BLaER1 (cell line): ENCODE data around the gene GON4L.
A peak's percentile ranks its signal among the peaks of the same experiment; 100 is the strongest.

ENCODE experiments used
- H3K27ac ChIP-seq: shearing (Covaris generic); formaldehyde crosslinking; 2 replicates; pipeline ENCODE4 v1.8.1; 2022
- H3K27me3 ChIP-seq: shearing (Covaris generic); formaldehyde crosslinking; 2 replicates; pipeline ENCODE4 v1.8.1; 2022
- H3K36me3 ChIP-seq: shearing (Covaris generic); formaldehyde crosslinking; 2 replicates; pipeline ENCODE4 v1.8.1; 2022
- H3K4me1 ChIP-seq: shearing (Covaris generic); formaldehyde crosslinking; 2 replicates; pipeline ENCODE4 v1.8.1; 2022
- H3K4me2 ChIP-seq: shearing (Covaris generic); formaldehyde crosslinking; 2 replicates; pipeline ENCODE4 v1.8.1; 2022
- H3K4me3 ChIP-seq: shearing (Covaris generic); formaldehyde crosslinking; 2 replicates; pipeline ENCODE4 v1.8.1; 2022
- H3K9ac ChIP-seq: shearing (Covaris generic); formaldehyde crosslinking; 2 replicates; pipeline ENCODE4 v1.8.1; 2022
- H3K9me3 ChIP-seq: shearing (Covaris generic); formaldehyde crosslinking; 2 replicates; pipeline ENCODE4 v1.8.1; 2022
- H4K20me1 ChIP-seq: shearing (Covaris generic); formaldehyde crosslinking; 2 replicates; pipeline ENCODE4 v1.8.1; 2022
- Cebpa-rat ChIP-seq: shearing (Covaris generic); IDR thresholded peaks from 2 replicates; pipeline ENCODE4 v1.8.1; 2022

The GON4L gene

GRCh38 chr1:155880251-155880650, 23.2 kb upstream of the GON4L start:
- H3K4me2 ChIP-seq, result no peak overlapping the region
- H3K4me3 ChIP-seq, result no peak overlapping the region
- no peak overlapping the region for H3K27ac ChIP-seq
- no peaks in the 10 kb centered on the region for H3K9me3 ChIP-seq
- peaks cover 95% of the 10 kb centered on the region for H4K20me1 ChIP-seq
- H3K4me1 ChIP-seq, result no peaks in the 10 kb centered on the region
- H3K9ac ChIP-seq, result no peak overlapping the region
- TF ChIP-seq Cebpa-rat, result no peak
- H3K36me3 ChIP-seq, result peaks cover 94% of the 10 kb centered on the region
- no peaks in the 10 kb centered on the region for H3K27me3 ChIP-seq

- peaks cover 95% of the 10 kb centered on the region for H4K20me1 ChIP-seq
- no peak overlapping the region for H3K4me2 ChIP-seq
- H3K27ac ChIP-seq, result no peak overlapping the region
- TF ChIP-seq Cebpa-rat, result no peak
- H3K27me3 ChIP-seq, result no peaks in the 10 kb centered on the region
- no peaks in the 10 kb centered on the region for H3K4me1 ChIP-seq
- no peak overlapping the region for H3K4me3 ChIP-seq
- no peak overlapping the region for H3K9ac ChIP-seq
- H3K9me3 ChIP-seq, result no peaks in the 10 kb centered on the region
- H3K36me3 ChIP-seq, result peaks cover 86% of the 10 kb centered on the region
Measured at GRCh38 chr1:155877945-155878344, 20.9 kb upstream of the GON4L start.

GRCh38 chr1:155873860-155874259, 16.8 kb upstream of the GON4L start:
- Histone ChIP-seq H3K4me1 (no peaks in the 10 kb centered on the region), H3K4me2 (no peak overlapping the region), H3K27ac (no peak overlapping the region), H3K9ac (no peak overlapping the region), H3K4me3 (no peak overlapping the region), H3K9me3 (no peaks in the 10 kb centered on the region), H4K20me1 (peaks cover 98% of the 10 kb centered on the region), H3K36me3 (peaks cover 86% of the 10 kb centered on the region), H3K27me3 (no peaks in the 10 kb centered on the region)
- no peak for TF ChIP-seq Cebpa-rat

- H3K4me1 ChIP-seq, result no peaks in the 10 kb centered on the region
- no peaks in the 10 kb centered on the region for H3K9me3 ChIP-seq
- peaks cover 87% of the 10 kb centered on the region for H3K36me3 ChIP-seq
- no peak overlapping the region for H3K9ac ChIP-seq
- no peak overlapping the region for H3K27ac ChIP-seq
- peaks cover 100% of the 10 kb centered on the region for H4K20me1 ChIP-seq
- no peak overlapping the region for H3K4me2 ChIP-seq
- no peak overlapping the region for H3K4me3 ChIP-seq
- no peak for TF ChIP-seq Cebpa-rat
- no peaks in the 10 kb centered on the region for H3K27me3 ChIP-seq
Measured at GRCh38 chr1:155872527-155872926, 15.5 kb upstream of the GON4L start.

- no peaks in the 10 kb centered on the region for H3K9me3 ChIP-seq
- H3K36me3 ChIP-seq, result peaks cover 83% of the 10 kb centered on the region
- no peak for TF ChIP-seq Cebpa-rat
- no peak overlapping the region for H3K4me3 ChIP-seq
- no peak overlapping the region for H3K9ac ChIP-seq
- no peaks in the 10 kb centered on the region for H3K4me1 ChIP-seq
- H3K27ac ChIP-seq, result no peak overlapping the region
- H4K20me1 ChIP-seq, result peaks cover 97% of the 10 kb centered on the region
- H3K4me2 ChIP-seq, result no peak overlapping the region
- no peaks in the 10 kb centered on the region for H3K27me3 ChIP-seq
Measured at GRCh38 chr1:155871390-155871789, 14.4 kb upstream of the GON4L start.

GRCh38 chr1:155867766-155868165, 10.8 kb upstream of the GON4L start:
- Histone ChIP-seq H4K20me1 (peaks cover 86% of the 10 kb centered on the region), H3K4me1 (no peaks in the 10 kb centered on the region)

GRCh38 chr1:155864393-155864792, 7.4 kb upstream of the GON4L start:
- peaks cover 53% of the 10 kb centered on the region for H4K20me1 ChIP-seq
- no peak overlapping the region for H3K27ac ChIP-seq

More at GRCh38 chr1:155867766-155868165, 10.8 kb upstream of the GON4L start:
- TF ChIP-seq Cebpa-rat, result no peak
- Histone ChIP-seq H3K4me2 (no peak overlapping the region), H3K27ac (no peak overlapping the region), H3K27me3 (no peaks in the 10 kb centered on the region), H3K9me3 (no peaks in the 10 kb centered on the region), H3K36me3 (peaks cover 73% of the 10 kb centered on the region), H3K9ac (no peak overlapping the region), H3K4me3 (no peak overlapping the region)

GRCh38 chr1:155861896-155862295, 4.9 kb upstream of the GON4L start:
- H3K9me3 ChIP-seq, result no peaks in the 10 kb centered on the region
- TF ChIP-seq Cebpa-rat, result no peak
- no peaks in the 10 kb centered on the region for H3K27me3 ChIP-seq
- peaks cover 28% of the 10 kb centered on the region for H3K36me3 ChIP-seq
- no peak overlapping the region for H3K9ac ChIP-seq
- H3K4me3 ChIP-seq, result no peak overlapping the region
- H4K20me1 ChIP-seq, result peaks cover 28% of the 10 kb centered on the region; the same call in 1 of the 2 replicates
- no peak overlapping the region for H3K27ac ChIP-seq
- H3K4me1 ChIP-seq, result peaks cover 39% of the 10 kb centered on the region
- H3K4me2 ChIP-seq, result 0 out of 2 replicates have a peak overlapping the region, but pooled peaks have one; percentile 88

More at GRCh38 chr1:155864393-155864792, 7.4 kb upstream of the GON4L start:
- Histone ChIP-seq H3K9me3 (no peaks in the 10 kb centered on the region), H3K27me3 (no peaks in the 10 kb centered on the region), H3K4me3 (no peak overlapping the region), H3K9ac (no peak overlapping the region), H3K4me1 (peaks cover 21% of the 10 kb centered on the region), H3K4me2 (no peak overlapping the region), H3K36me3 (peaks cover 50% of the 10 kb centered on the region)
- TF ChIP-seq Cebpa-rat, result no peak

- H3K27ac ChIP-seq, result peak overlapping the region; percentile 95
- peak overlapping the region; percentile 72 for H3K4me3 ChIP-seq
- peak overlapping the region; percentile 88 for H3K4me2 ChIP-seq
Measured at GRCh38 chr1:155860970-155861510, 4.0 kb upstream of the GON4L start.

GRCh38 chr1:155859881-155860871, 3.2 kb upstream of the GON4L start:
- TF ChIP-seq Cebpa-rat, result no peak
- Histone ChIP-seq H4K20me1 (peaks cover 14% of the 10 kb centered on the region; the same call in 1 of the 2 replicates), H3K27me3 (no peaks in the 10 kb centered on the region), H3K9me3 (no peaks in the 10 kb centered on the region), H3K27ac (peak overlapping the region; percentile 95), H3K4me2 (peak overlapping the region; percentile 88), H3K9ac (peak overlapping the region; percentile 90), H3K4me3 (peak overlapping the region; percentile 72), H3K4me1 (peaks cover 53% of the 10 kb centered on the region), H3K36me3 (peaks cover 21% of the 10 kb centered on the region)

More at GRCh38 chr1:155860970-155861510, 4.0 kb upstream of the GON4L start:
- Histone ChIP-seq H3K9me3 (no peaks in the 10 kb centered on the region), H3K9ac (peak overlapping the region; percentile 90), H3K27me3 (no peaks in the 10 kb centered on the region), H4K20me1 (peaks cover 22% of the 10 kb centered on the region; the same call in 1 of the 2 replicates), H3K4me1 (peaks cover 44% of the 10 kb centered on the region), H3K36me3 (peaks cover 25% of the 10 kb centered on the region)
- TF ChIP-seq Cebpa-rat, result no peak
